ENCODE measurements around the gene TBC1D2B.
"Not testable (repeated sequence)": the region's sequence is repeated elsewhere in the genome, so short reads cannot be mapped to it uniquely, and the experiment has no call there.

The TBC1D2B gene

DNA sequence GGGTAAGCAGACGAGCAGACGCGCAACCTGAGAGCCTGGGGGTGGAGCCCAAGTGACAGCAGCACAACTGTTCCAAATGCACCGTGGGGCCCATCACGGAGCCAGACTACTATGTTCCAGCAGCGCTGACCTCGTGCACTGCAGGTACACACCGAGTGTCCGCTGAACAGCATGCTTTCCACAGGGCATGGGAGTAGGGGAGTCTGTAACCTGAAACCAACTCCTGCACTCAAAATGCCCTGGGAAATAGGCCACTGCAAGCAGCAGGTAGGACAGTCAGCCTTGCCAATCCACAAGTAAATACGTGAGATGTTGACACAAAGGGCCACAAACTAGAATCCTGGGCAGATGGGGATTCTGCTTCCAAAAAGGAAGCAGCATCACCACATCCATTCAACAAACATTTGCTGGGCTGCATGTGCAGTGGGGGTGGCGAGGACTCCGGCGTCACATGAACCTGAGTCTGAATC lies 73.9 kb downstream of the TBC1D2B start:
- no peak for DNase-seq (ENCODE audit: low read depth, low spot score)

- no peak for DNase-seq (ENCODE audit: low read depth, low spot score)
These were observed 74.5 kb downstream of the TBC1D2B start for GRCh38 chr15:78002996-78003395.

DNA sequence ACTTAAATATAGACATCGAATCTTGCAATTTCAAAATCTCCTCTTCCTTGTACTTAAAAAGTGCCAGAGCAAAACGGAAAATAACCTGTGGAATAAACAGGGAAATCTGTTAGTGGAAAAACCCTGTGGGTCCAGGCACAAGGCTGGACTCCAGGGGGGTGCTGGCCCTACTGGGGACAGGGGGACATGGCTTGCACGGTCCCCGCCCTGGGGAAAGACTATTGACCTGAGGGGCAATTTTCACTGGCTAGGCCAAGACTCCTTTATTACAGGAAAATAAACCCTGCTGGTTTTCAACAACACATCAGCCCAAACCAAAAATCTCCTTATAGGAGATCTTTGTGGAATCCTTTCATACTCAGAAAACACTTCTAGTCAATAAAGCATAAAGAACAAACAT lies 75.9 kb downstream of the TBC1D2B start:
- no peak for DNase-seq (ENCODE audit: low read depth, low spot score)

DNA sequence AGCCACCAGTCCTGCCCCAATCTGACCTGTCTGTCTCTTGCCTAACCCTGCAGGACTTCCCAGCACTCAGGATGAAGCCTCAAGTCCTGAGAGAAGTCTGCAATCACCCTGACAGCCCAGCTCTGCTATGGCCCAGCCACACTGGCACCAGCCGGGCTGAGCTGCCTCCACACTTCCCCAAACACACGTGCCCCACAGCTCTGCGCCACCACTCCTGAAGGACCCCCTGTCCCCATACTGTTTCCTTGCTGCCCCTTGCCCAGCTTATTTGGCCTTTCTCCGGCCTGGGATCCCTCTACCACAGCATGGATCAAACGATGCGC lies 76.6 kb downstream of the TBC1D2B start:
- no peak for DNase-seq (ENCODE audit: low read depth, low spot score)

DNA sequence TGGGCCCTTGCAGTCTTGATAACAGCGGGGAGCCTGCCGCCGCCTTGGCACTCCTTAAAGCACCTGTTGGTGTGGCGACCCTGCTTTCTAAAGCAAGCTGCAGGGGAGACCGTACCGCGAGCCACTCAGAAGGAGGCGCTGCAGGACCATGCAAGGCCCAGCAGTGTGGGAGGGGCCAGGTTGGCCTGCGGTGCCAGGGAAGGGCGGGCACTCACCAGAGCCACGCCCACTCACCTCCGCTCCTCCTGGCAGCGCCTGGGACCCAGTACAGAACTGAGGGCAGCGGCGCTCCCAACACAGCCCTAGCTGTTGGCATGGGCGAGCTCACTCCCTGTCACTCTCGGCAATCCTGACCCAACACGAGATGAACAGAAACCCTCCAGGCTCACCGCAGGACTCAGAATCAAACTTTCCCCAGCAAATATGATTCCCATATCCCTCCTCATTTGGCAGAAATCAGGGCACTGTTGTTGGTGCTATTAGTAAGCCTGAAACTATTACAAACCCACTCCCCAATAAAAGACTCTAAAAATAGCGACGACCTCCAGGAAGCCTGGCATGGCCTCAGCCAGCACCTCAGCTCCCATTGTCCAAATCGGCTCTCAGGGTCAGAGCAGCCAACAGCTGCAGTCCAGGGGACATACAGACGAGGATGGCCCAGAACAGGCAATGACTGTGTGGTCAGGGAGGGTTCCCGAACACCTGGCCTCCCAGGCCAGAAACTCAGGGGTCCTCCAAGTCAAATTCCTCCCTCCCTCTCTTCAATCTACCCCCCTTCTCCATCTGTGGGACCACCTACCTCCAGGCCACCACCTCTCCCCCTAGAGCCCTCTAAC lies 77.2 kb downstream of the TBC1D2B start:
- no peak for DNase-seq (ENCODE audit: low read depth, low spot score)

DNA sequence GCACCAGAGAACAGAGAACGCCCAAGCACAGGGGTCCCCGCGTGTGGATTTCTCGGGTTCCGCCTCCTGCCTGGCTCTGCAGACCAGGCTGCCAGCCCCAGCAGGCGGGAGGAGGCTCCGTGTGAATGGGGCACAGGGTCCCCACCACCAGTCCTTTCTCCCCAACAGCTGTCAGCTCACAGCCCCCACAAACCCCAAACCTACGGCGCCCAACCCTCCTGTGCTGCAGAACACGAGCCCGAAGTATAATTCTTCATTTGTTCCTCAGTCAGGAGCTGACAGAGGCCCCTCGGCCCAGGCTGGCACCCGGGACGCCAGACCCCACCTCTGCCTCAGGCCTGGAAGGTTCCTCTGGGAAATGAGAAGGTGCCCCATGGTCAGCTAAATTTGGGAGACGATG lies 78.0 kb downstream of the TBC1D2B start:
- no peak for DNase-seq (ENCODE audit: low read depth, low spot score)

DNA sequence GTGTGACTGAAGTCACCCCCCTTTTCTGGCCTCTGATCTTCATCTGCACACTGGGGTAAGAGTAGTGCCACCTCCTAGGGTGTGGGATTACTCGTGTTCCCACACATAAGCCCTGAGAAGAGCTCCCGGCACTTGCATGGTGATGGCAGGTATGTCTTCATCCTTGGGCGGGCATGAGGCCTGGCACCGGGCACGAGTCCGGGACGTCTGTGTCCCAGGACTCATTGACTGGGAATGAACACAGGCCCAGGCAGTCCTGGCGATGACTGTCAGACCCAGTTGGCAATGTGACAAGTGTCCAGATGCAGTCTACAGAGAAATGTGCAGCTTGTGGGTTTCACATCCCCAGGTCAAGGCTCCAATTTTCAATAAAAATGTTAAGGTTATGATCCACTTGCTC lies 78.9 kb downstream of the TBC1D2B start:
- DNase-seq (ENCODE audit: low read depth, low spot score) = no peak

GRCh38 chr15:77997761-77998554 lies 79.6 kb downstream of the TBC1D2B start:
- not testable (repeated sequence) for DNase-seq (ENCODE audit: low read depth, low spot score)

- not testable (repeated sequence) for DNase-seq (ENCODE audit: low read depth, low spot score)
These were observed 80.3 kb downstream of the TBC1D2B start for GRCh38 chr15:77997221-77997620.

- DNase-seq (ENCODE audit: low read depth, low spot score) = not testable (repeated sequence)
These were observed 80.8 kb downstream of the TBC1D2B start for GRCh38 chr15:77996713-77997171.

DNA sequence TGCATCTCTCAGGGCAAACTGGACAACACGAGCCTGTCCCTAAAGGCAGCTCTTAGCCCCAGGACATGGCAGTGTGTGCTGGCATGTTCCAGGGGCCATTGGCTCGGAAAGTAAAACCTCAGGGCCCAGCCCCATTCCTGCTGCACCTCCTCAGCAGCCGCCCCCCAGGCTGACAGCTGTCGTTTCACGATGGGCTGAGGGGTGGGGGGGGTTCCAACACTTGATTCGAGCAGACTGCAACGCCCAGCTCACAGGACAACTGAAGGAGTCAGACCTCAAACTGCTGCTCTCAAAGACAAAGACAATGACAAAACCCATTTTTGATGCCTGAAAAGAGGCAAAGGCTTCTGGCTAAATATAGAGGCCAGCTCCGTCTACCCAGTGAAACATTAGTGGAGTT lies 81.3 kb downstream of the TBC1D2B start:
- not testable (repeated sequence) for DNase-seq (ENCODE audit: low read depth, low spot score)

- not testable (repeated sequence) for DNase-seq (ENCODE audit: low read depth, low spot score)
These were observed 82.0 kb downstream of the TBC1D2B start for GRCh38 chr15:77995537-77995918.

DNA sequence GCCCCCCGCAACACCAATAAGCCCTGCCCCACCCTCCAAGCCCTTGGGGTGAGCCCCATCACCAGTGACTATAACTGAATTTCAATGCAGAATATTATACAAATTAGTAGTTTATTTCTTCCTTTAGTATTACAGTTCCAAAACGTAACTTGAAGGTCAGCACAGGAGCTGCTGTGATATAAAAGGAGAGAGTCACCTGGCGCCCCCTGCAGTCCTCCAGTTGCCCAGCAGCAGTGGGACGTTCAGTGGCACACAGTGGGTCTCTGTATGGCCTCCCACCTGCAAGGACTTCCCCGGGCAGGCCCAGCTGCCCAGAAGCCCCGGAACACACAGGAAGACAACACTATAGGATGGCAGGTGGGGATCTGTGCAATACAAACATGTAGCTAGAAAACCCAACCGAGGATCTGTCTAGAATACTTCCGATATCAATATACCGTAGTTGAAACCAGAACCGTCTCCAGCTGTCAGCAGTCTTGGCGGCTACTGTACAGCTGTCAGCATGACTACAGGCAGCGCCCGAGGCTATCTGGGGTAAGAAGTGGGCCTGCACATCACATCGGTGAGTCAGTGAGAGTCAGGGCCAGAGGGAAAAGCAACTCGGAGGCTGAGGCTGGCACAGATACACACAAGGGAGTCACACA lies 82.5 kb downstream of the TBC1D2B start:
- DNase-seq (ENCODE audit: low read depth, low spot score) = not testable (repeated sequence)

GRCh38 chr15:77993970-77994693 lies 83.4 kb downstream of the TBC1D2B start:
- DNase-seq (ENCODE audit: low read depth, low spot score) = peak; percentile 60

- no peak for DNase-seq (ENCODE audit: low read depth, low spot score)
These were observed 84.1 kb downstream of the TBC1D2B start for GRCh38 chr15:77993374-77993911.

- no peak for DNase-seq (ENCODE audit: low read depth, low spot score)
These were observed 84.9 kb downstream of the TBC1D2B start for GRCh38 chr15:77992356-77993222.

DNA sequence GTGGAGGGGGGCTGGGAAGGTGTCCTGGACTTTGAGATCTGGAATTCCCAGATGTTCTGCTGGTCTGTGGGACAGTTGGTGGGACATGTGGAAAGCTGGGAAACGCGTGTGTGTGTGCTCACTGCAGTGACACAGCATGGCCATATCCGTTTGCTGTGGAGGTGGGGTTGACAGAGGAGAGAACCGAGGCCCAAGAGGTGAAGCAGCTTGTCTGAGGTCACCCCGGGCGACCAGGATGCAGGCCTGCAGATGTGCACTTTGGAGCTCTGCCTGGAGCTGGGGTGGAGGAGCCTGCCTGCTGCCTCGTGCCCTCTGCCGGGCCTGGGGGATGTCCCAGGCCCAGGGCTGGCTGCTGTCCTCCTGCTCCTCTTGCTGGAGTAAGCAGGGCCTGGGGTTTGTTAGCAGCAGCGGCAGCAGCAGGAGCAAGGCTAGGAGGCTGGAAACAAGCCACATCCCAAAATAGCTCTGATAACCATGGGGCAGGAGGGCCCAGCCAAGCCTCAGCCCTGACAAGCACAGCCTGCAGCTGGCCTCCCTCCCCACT lies 85.8 kb downstream of the TBC1D2B start:
- DNase-seq (ENCODE audit: low read depth, low spot score) = not testable (repeated sequence)

DNA sequence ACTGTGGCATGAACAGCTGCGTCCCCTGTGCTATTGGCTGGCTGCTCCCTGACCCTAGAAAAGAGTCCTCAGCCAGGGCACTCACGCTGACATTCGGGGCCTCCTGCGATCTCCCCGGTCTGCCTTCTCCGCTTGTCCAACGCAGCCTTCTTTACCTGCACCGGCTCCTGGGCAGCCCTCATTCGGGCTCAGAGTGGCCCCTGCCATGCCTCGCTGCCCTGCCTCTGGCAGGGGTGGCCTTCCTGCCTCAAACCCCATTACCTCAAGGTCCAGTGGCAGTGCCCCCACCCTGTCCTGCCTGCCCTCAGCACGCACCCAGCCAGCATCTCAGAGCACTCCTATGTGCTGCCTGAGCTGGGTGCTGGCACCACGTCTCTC lies 86.5 kb downstream of the TBC1D2B start:
- no peak for DNase-seq (ENCODE audit: low read depth, low spot score)

DNA sequence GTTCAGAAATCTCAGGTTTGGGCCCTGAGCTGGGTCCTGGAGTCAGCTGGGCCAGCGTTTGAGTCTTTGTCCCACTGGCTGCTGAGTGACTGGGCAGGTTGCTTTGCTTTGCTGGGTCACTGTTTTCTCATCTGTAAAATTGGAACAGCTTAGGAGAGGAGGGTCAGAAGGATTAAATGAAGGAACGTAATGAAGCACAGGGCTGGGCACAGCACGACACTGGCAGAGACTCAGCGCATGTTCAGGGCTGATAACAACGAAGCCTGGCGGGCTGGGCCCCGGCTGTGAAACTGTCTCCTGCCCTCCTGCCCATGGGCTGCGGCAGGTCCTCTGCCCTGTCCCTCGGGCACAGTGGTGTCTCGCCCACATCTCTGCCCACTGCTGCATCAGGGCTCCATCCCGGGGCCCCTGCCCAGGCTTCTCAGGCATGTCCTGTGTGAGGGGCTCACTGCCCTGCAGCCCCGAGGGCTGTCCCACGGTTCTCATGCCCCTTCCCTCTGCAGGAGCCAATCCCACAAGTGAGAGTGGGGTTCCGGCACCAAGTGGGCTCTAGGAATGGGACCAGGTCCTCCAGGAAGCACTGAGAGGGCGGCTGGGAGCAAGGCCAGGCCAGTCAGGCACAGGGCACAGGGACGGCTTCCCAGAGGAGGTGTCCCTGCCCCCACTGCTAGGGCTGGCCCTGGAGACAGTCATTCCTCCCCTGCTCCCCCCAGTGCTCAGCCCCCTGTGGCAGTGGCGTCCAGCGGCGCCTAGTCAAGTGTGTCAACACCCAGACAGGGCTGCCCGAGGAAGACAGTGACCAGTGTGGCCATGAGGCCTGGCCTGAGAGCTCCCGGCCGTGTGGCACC lies 88.0 kb downstream of the TBC1D2B start:
- DNase-seq (ENCODE audit: low read depth, low spot score) = no peak

Measured in brain pericyte (primary cell).